Measurements from ENCODE around the gene TUFM.
"Not testable (repeated sequence)": the region's sequence is repeated elsewhere in the genome, so short reads cannot be mapped to it uniquely, and the experiment has no call there.

GRCh38 chr16:28867646-28868045 lies 21.5 kb upstream of the TUFM start:
- not testable (repeated sequence) for TF ChIP-seq EZH2, EZH2phosphoT487, CTCF (IDR thresholded peaks at IDR 0.05)
